ENCODE measurements around the gene KRTAP4-1. TPM values are rescaled to one million over a fixed set of nuclear protein-coding genes. Genes with fewer than 3 reads are reported as not detected.

The KRTAP4-1 gene
- total and polyA plus RNA-seq, 9 of the 15 experiments (the other 6 are each of a cell fraction or from before 2014, with no cell fraction given): not detected

- in situ Hi-C loops (cut with MboI) (no loop called here), intact Hi-C loops (cut with micrococcal nuclease) (no loop called here)
- WGBS (ENCODE audit: insufficient coverage, low coverage, missing lambda C conversion rate): 1% methylated on average over 7 of the region's 7 CpGs
- no peak for TF ChIP-seq HDAC8 (tag; IDR thresholded peaks at IDR 0.05)
- no peak for TF ChIP-seq HMBOX1 (IDR thresholded peaks at IDR 0.05)
- TF ChIP-seq HDAC6 (IDR thresholded peaks at IDR 0.05; ENCODE audit: low read depth, low read length): no peak
- TF ChIP-seq GATAD2A (IDR thresholded peaks at IDR 0.05): no peak
- no peak for TF ChIP-seq NR0B1 (IDR thresholded peaks at IDR 0.05; ENCODE audit: partially characterized antibody)
- no peak for TF ChIP-seq PYGO2 (tag; IDR thresholded peaks at IDR 0.05)
- no peak for TF ChIP-seq MAFF (IDR thresholded peaks at IDR 0.05; ENCODE audit: low read length)
- TF ChIP-seq ELK1 (CRISPR knock-in tag; IDR thresholded peaks at IDR 0.05): no peak
- no peak for TF ChIP-seq USF1 (CRISPR knock-in tag; IDR thresholded peaks at IDR 0.05)
- TF ChIP-seq NFE2L1 (tag; IDR thresholded peaks at IDR 0.05; ENCODE audit: borderline replicate concordance, low read depth): no peak
- no peak for TF ChIP-seq NR3C1 (CRISPR knock-in tag; IDR thresholded peaks at IDR 0.05)
- no peak for ATAC-seq
- no peak overlapping the region for H3K9ac ChIP-seq (ENCODE audit: insufficient read depth in 1 of 2, low read depth in 2 of 2, low read length in 2 of 2)
- no peaks in the 10 kb centered on the region for H4K20me1 ChIP-seq (replicated peaks; ENCODE audit: control insufficient read depth, insufficient read depth, low read length)
- no TSS peak for BruUV-seq (replicated peaks)
- CTCF ChIA-PET (ENCODE audit: low intra/inter-chr PET ratio): no interaction called here
- no peaks in the 10 kb centered on the region for H3K79me2 ChIP-seq (ENCODE audit: control insufficient read depth, insufficient read depth, low read length)
- no peaks in the 10 kb centered on the region; a peak in 1 of 5 replicates for H3K4me1 ChIP-seq (replicated peaks in 1 of 2; ENCODE audit: control insufficient read depth in 2 of 2, insufficient read depth in 2 of 2, low read length in 2 of 2)
- peaks cover 0 to 15% of the 10 kb centered on the region in 2 experiments; a peak in 2 of 5 replicates for H3K27me3 ChIP-seq (ENCODE audit: control insufficient read depth in 2 of 2, insufficient read depth in 2 of 2, low read length in 2 of 2)
- H3K27ac ChIP-seq (ENCODE audit: extremely low read depth, low read depth, low read length): no peak overlapping the region
- DNase-seq (ENCODE audit: extremely low read depth in 1 of 4, low spot score in 3 of 4): no peak
- POLR2A ChIA-PET: no interaction called here
- no peak overlapping the region for H3K4me2 ChIP-seq (ENCODE audit: insufficient read depth, low read length)
- FAIRE-seq: no peak
- H3K9me1 ChIP-seq (ENCODE audit: control insufficient read depth, insufficient read depth, low read length): no peaks in the 10 kb centered on the region
- H3K4me3 ChIP-seq: no peak overlapping the region
- H2AFZ ChIP-seq (ENCODE audit: low read depth, low read length): no peak overlapping the region
- H3K9me3 ChIP-seq (replicated peaks; ENCODE audit: control insufficient read depth, insufficient read depth, low read depth, low read length): no peaks in the 10 kb centered on the region
- no peaks in the 10 kb centered on the region for H3K36me3 ChIP-seq (ENCODE audit: control insufficient read depth, insufficient read depth, low read length)
Measured at GRCh38 chr17:41212524-41213169, 27.9 kb upstream of the KRTAP4-1 start.

Data from K562 (cell line).